Measurements from ENCODE around the gene PKHD1.

The PKHD1 gene

GRCh38 chr6:51675020-51675921 is 412.1 kb downstream of the PKHD1 start:
- no peak overlapping the region for H3K4me3 ChIP-seq (replicated peaks; ENCODE audit: low read depth, low read length)
- TF ChIP-seq, protein P1, sequence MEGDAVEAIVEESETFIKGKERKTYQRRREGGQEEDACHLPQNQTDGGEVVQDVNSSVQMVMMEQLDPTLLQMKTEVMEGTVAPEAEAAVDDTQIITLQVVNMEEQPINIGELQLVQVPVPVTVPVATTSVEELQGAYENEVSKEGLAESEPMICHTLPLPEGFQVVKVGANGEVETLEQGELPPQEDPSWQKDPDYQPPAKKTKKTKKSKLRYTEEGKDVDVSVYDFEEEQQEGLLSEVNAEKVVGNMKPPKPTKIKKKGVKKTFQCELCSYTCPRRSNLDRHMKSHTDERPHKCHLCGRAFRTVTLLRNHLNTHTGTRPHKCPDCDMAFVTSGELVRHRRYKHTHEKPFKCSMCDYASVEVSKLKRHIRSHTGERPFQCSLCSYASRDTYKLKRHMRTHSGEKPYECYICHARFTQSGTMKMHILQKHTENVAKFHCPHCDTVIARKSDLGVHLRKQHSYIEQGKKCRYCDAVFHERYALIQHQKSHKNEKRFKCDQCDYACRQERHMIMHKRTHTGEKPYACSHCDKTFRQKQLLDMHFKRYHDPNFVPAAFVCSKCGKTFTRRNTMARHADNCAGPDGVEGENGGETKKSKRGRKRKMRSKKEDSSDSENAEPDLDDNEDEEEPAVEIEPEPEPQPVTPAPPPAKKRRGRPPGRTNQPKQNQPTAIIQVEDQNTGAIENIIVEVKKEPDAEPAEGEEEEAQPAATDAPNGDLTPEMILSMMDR (IDR thresholded peaks at IDR 0.05; ENCODE audit: low read depth, low read length, missing control alignments), result no peak
- DNase-seq (ENCODE audit: extremely low read depth, low read depth), result no peak

GRCh38 chr6:51663525-51663924 is 423.9 kb downstream of the PKHD1 start:
- TF ChIP-seq, protein P1 (IDR thresholded peaks at IDR 0.05; ENCODE audit: low read depth, low read length, missing control alignments), result no peak
- no peak overlapping the region for H3K4me3 ChIP-seq (replicated peaks; ENCODE audit: low read depth, low read length)
- DNase-seq (ENCODE audit: extremely low read depth, low read depth), result no peak

DNA sequence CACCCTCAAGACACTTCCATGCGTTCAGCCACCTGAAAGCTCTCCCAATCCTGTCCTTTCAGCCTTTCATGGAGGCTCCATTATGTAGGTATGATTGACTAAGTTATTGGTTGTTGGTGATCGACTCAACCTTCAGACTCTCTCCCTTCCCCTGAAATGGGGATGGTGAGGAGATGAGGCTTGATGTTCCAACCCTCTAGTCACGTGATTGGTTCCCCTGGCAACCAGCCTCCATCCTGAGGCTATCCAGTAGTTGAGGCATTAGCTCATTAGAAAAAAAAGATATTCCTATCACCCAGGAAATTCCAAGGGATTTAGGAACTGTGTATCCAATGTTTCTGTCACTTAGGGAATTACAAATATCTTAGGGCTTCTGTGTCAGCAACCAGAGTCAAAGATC is 426.6 kb downstream of the PKHD1 start:
- no peak overlapping the region for H3K4me3 ChIP-seq (replicated peaks; ENCODE audit: low read depth, low read length)
- TF ChIP-seq, protein P1 (IDR thresholded peaks at IDR 0.05; ENCODE audit: low read depth, low read length, missing control alignments), result no peak
- DNase-seq (ENCODE audit: extremely low read depth, low read depth), result no peak

GRCh38 chr6:51657491-51657890 is 429.9 kb downstream of the PKHD1 start:
- H3K4me3 ChIP-seq (replicated peaks; ENCODE audit: low read depth, low read length), result no peak overlapping the region
- TF ChIP-seq, protein P1 (IDR thresholded peaks at IDR 0.05; ENCODE audit: low read depth, low read length, missing control alignments), result no peak
- no peak for DNase-seq (ENCODE audit: extremely low read depth, low read depth)

- H3K4me3 ChIP-seq (replicated peaks; ENCODE audit: low read depth, low read length), result no peak overlapping the region
- TF ChIP-seq, protein P1 (IDR thresholded peaks at IDR 0.05; ENCODE audit: low read depth, low read length, missing control alignments), result no peak
- DNase-seq (ENCODE audit: extremely low read depth, low read depth), result no peak
Measured at GRCh38 chr6:51655517-51655916, 431.9 kb downstream of the PKHD1 start.

GRCh38 chr6:51654647-51655046 is 432.8 kb downstream of the PKHD1 start:
- no peak overlapping the region for H3K4me3 ChIP-seq (replicated peaks; ENCODE audit: low read depth, low read length)
- TF ChIP-seq, protein P1 (IDR thresholded peaks at IDR 0.05; ENCODE audit: low read depth, low read length, missing control alignments), result no peak
- no peak for DNase-seq (ENCODE audit: extremely low read depth, low read depth)

Measured in HFF-Myc (cell line).